Heart right ventricle (tissue), 16 donors: ENCODE data around the gene CHST4. TPM values are rescaled to one million over a fixed set of nuclear protein-coding genes. Genes with fewer than 3 reads are reported as not detected.

Experiments
- ATAC-seq, 8 donors: fragments of 200-7000 bp; cut with Tn5 transposase; one replicate each; pipeline ENCODE4 v1.9.1; 2020; ENCODE audit warnings: mild to moderate bottlenecking in 8 of 8, moderate library complexity in 8 of 8, moderate number of reproducible peaks in 1 of 8
- DNase-seq, 2 donors: peaks; one replicate each; pipeline ENCODE4 v3.0.0-alpha.2; 2020
- H3K27ac ChIP-seq, 10 donors: fragments of 200-600 bp; sonication (generic) in 2 of 10; one replicate each; pipeline versions ENCODE4 v1.5.0 to v1.8.0; 2020 to 2022; ENCODE audit warnings: mild to moderate bottlenecking in 3 of 10
- H3K27me3 ChIP-seq, 7 donors: fragments of 200-600 bp; one replicate each; pipeline ENCODE4 v1.8.0; 2021 to 2022; ENCODE audit warnings: mild to moderate bottlenecking in 2 of 7
- H3K36me3 ChIP-seq, 9 donors: fragments of 200-600 bp; sonication (generic) in 1 of 9; one replicate each; pipeline versions ENCODE4 v1.5.0 to v1.8.0; 2020 to 2022; ENCODE audit warnings: mild to moderate bottlenecking in 2 of 9
- H3K4me1 ChIP-seq, 9 donors: fragments of 200-600 bp; sonication (generic) in 1 of 9; one replicate each; pipeline versions ENCODE4 v1.5.0 to v1.8.0; 2020 to 2022; ENCODE audit warnings: mild to moderate bottlenecking in 4 of 9
- H3K4me3 ChIP-seq, 10 donors: fragments of 200-600 bp; sonication (generic) in 2 of 10; one replicate each; pipeline versions ENCODE4 v1.5.0 to v1.8.0; 2020 to 2022; ENCODE audit warnings: mild to moderate bottlenecking in 7 of 10, moderate library complexity in 2 of 10
- H3K9me3 ChIP-seq, 11 donors: fragments of 200-600 bp in 10 of 11; sonication (generic) in 2 of 11; one replicate each; pipeline versions ENCODE4 v1.5.0 to v1.8.0; 2013 to 2022; ENCODE audit warnings: mild to moderate bottlenecking in 2 of 11, control low read depth in 1 of 11, moderate library complexity in 1 of 11
- WGBS, 2 donors: extraction: QIAGEN DNeasy Blood & Tissue Kit; methylation state at CpG; one replicate each; pipeline ENCODE4 v1.1.7; 2013; ENCODE audit warnings: inconsistent platforms in 1 of 2; 5-methylcytosine and 5-hydroxymethylcytosine counted together
- intact Hi-C, 10 donors: fragments of 100-400 bp; cut with DNase I; formaldehyde crosslinking; loops; one replicate each; pipeline versions ENCODE4 v1.11.1 to v1.14.2; 2022
- polyA plus RNA-seq, 2 donors: library from polyadenylated mRNA; stranded (reverse); fragments of 200-250 nt; gene quantifications; one replicate each; pipeline ENCODE4 v1.2.3, GENCODE V29; 2013
- total RNA-seq, 10 donors: library from RNA; stranded (reverse); fragmentation: NEBNext Ultra II Directional in 3 of 10; extraction: Animal tissue kit (Norgen Biotek cat#: 25700) in 3 of 10; gene quantifications; one replicate each; pipeline versions ENCODE4 v1.2.1 to v1.2.4, GENCODE V29; 2021 to 2023
- TF ChIP-seq, protein P1 (sequence below), 9 donors: fragments of 200-600 bp; sonication (generic) in 2 of 9; IDR thresholded peaks; one replicate each; pipeline versions ENCODE4 v1.5.0 to v1.8.0; 2021 to 2022; ENCODE audit warnings: antibody characterized with exemption in 9 of 9, mild to moderate bottlenecking in 5 of 9, moderate library complexity in 1 of 9
- donor health status: Arrhythmogenic right ventricular cardiomyopathy.
- donor health status: ischemic (EF 13 %, LVEDD 7.1; RV severe dilation, severe dysfunction).
- donor health status: healthy with polysubstance abuse.
- donor health status: DM: no; HTN: yes; CAD: no.
- donor health status: DM: no; HTN: no; CAD: no.
- donor health status: ischemic (EF 25% LVEDD 6.9; RV normal size, moderate dysfunction).
- donor health status: ischemic (EF 25% LVEDD 5.7; RV mildly dilated, moderate dysfunction).
- donor health status: healthy.
- donor health status: DM: yes; HTN: yes; CAD: no.
- donor health status: Ischemic cardiomyopathy.
- donor health status: ischemic (EF 35%, LVEDD 5.7; RV mildly dilated, moderate dysfunction).
- donor health status: nonischemic (EF 11% LVEDD 7.7; RV severe dilation, severe dysfunction).
- donor health status: DM: yes; HTN: yes; CAD: no.
- donor health status: PGD.
- donor health status: ischemic (EF 29% LVEDD 5.4; RV normal size, mild dysfunction).
- donor health status: nonischemic (EF 23%, LVEDD 6.1; RV moderate dilation, normal function).

The CHST4 gene
- total and polyA plus RNA-seq, 12 donors = 0.09 TPM; not detected in 11

DNA sequence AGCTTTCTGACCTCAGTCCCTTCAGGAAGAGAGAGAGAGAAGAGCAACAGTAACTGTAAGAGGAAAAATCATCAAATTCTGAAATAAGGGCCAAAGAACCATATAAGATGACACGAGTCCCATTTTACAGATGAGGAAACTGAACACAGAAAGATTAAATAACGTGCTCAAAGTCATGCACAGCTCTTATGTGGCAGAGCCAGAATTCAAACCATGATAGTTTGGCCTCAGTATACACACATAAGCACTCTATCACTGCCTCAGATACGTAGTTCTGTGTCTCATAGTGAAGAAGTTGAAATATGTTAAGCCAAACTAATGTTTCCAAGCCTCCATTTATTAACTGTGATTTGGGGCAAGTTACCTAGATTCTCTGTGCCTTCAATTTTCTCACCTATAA lies 35.2 kb upstream of the CHST4 start:
- TF ChIP-seq, protein P1, sequence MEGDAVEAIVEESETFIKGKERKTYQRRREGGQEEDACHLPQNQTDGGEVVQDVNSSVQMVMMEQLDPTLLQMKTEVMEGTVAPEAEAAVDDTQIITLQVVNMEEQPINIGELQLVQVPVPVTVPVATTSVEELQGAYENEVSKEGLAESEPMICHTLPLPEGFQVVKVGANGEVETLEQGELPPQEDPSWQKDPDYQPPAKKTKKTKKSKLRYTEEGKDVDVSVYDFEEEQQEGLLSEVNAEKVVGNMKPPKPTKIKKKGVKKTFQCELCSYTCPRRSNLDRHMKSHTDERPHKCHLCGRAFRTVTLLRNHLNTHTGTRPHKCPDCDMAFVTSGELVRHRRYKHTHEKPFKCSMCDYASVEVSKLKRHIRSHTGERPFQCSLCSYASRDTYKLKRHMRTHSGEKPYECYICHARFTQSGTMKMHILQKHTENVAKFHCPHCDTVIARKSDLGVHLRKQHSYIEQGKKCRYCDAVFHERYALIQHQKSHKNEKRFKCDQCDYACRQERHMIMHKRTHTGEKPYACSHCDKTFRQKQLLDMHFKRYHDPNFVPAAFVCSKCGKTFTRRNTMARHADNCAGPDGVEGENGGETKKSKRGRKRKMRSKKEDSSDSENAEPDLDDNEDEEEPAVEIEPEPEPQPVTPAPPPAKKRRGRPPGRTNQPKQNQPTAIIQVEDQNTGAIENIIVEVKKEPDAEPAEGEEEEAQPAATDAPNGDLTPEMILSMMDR (IDR thresholded peaks at IDR 0.05) = no peak
- H3K9me3 ChIP-seq = no peaks in the 10 kb centered on the region
- H3K36me3 ChIP-seq = no peaks in the 10 kb centered on the region
- no peak for ATAC-seq
- H3K4me3 ChIP-seq = no peak overlapping the region
- H3K27ac ChIP-seq = no peak overlapping the region
- WGBS, 2 donors = 47 to 58% methylated on average over 3 of the region's 3 CpGs
- H3K27me3 ChIP-seq = peaks cover 0 to 6% (median 0%) of the 10 kb centered on the region in 7 donors
- no peak for DNase-seq
- intact Hi-C loops = loop anchor here in 1 of 10 donors (5.0 kb wide), 1 partner anchor 39 kb away; no protein-coding TSS in a partner anchor
- no peaks in the 10 kb centered on the region for H3K4me1 ChIP-seq

DNA sequence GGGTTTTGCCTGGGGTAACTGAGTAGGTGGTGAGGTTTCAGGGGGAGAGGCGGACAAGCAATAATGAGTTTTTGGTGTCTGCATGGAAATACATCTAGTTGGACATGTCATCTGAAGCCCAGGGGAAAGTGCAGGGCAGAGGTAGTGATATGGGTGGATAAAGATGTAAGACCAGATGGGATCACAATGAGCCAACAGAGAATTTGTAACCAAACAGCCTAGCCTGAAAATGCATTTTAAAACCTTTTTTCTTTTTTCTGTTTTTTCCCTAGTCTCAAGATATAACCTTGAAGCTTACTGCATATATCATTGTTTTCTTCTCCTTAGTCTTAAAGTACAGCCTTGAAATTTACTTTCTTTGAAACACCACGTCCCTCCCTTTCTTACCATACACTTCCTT lies 33.4 kb upstream of the CHST4 start:
- Histone ChIP-seq H3K4me1 (no peaks in the 10 kb centered on the region), H3K9me3 (no peaks in the 10 kb centered on the region), H3K4me3 (no peak overlapping the region), H3K27ac (no peak overlapping the region), H3K36me3 (no peaks in the 10 kb centered on the region), H3K27me3 (peaks cover 0 to 6% (median 0%) of the 10 kb centered on the region in 7 donors)
- ATAC-seq = no peak
- intact Hi-C loops = loop anchor here in 1 of 10 donors (5.0 kb wide), 1 partner anchor 40 kb away; no protein-coding TSS in a partner anchor
- TF ChIP-seq, protein P1 (IDR thresholded peaks at IDR 0.05) = no peak
- WGBS, 2 donors = 60 to 63% methylated on average over 2 of the region's 2 CpGs
- DNase-seq = no peak

DNA sequence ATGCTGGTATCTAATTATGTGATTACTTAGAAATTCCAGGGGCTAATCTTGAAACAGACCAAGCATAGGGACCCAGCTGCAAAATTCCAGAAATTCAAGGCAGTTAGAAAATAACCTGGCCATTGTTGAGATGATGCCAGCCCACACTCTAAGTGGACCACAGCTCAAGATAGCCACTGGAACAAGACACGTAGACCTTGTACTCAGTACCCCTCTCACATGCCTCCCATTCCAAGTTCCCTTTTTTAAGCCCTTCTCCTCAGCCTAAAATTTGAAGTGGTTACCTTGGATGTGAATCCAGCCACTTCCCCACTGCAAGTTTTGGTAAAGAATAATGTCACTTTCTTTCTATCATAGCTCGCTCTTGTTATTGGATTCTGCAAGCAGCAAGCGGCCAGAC lies 33.0 kb upstream of the CHST4 start:
- no peaks in the 10 kb centered on the region for H3K36me3 ChIP-seq
- H3K9me3 ChIP-seq = no peaks in the 10 kb centered on the region
- no peak for ATAC-seq
- TF ChIP-seq, protein P1 (IDR thresholded peaks at IDR 0.05) = no peak
- H3K4me1 ChIP-seq = no peaks in the 10 kb centered on the region
- DNase-seq = no peak
- WGBS, 2 donors = 69 to 77% methylated on average over 3 of the region's 3 CpGs
- peaks cover 0 to 6% (median 0%) of the 10 kb centered on the region in 7 donors for H3K27me3 ChIP-seq
- intact Hi-C loops = loop anchor here in 1 of 10 donors (5.0 kb wide), 1 partner anchor 41 kb away; no protein-coding TSS in a partner anchor
- no peak overlapping the region for H3K27ac ChIP-seq
- no peak overlapping the region for H3K4me3 ChIP-seq

DNA sequence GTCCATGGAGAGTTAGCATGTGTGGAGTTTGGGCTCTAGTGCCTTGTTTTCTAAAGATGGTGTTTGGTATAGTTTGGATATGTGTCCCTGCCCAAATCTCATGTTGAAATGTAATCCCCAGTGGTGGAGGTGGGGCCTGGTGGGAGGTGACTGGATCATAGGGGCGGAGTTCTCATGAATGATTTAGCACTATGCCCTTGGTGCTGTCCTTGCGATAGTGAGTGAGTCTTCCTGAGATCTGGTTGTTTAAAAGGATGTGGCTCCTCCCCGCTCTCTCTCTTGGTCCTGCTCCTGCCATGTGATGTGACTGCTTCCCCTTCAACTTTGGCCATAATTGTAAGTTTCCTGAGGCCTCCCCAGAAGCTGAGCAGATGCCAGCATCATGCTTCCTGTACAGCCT lies 28.2 kb upstream of the CHST4 start:
- H3K36me3 ChIP-seq = no peaks in the 10 kb centered on the region
- H3K4me3 ChIP-seq = no peak overlapping the region
- H3K27ac ChIP-seq = no peak overlapping the region
- DNase-seq (no peak), ATAC-seq (no peak)
- 77 to 78% methylated on average over 3 of the region's 3 CpGs for WGBS, 2 donors
- H3K9me3 ChIP-seq = no peaks in the 10 kb centered on the region
- TF ChIP-seq, protein P1 (IDR thresholded peaks at IDR 0.05) = no peak
- intact Hi-C loops = loop anchor here in 4 of 10 donors (2.0 to 5.0 kb wide), 2 partner anchors 85 to 86 kb away; no protein-coding TSS in a partner anchor
- H3K4me1 ChIP-seq = no peaks in the 10 kb centered on the region
- peaks cover 0 to 11% (median 6%) of the 10 kb centered on the region in 7 donors for H3K27me3 ChIP-seq
